H1 (cell line): ENCODE data around the gene THRB. TPM values are rescaled to one million over a fixed set of nuclear protein-coding genes. Genes with fewer than 3 reads are reported as not detected.

ENCODE experiments used
- CTCF ChIA-PET: fragments of 300-600 bp; sonication (Branson Sonifier 250); formaldehyde crosslinking; loops from one replicate; lab custom pipeline; 2021; ENCODE audit not compliant: partially characterized antibody; lab: Charles Lee
- POLR2A ChIA-PET: fragments of 300-600 bp; sonication (Branson Sonifier 250); formaldehyde crosslinking; loops from one replicate; lab custom pipeline; 2021; ENCODE audit warnings: inconsistent platforms; ENCODE audit not compliant: partially characterized antibody; lab: Charles Lee
- DNase-seq, 2 experiments: peaks; one replicate each; pipeline versions ENCODE4 v3.0.0 to v3.0.0-alpha.2; 2010 to 2022; ENCODE audit warnings: low spot score in 2 of 2, low read depth in 1 of 2, mixed read lengths in 1 of 2
- FAIRE-seq: peaks from 2 replicates; lab custom pipeline; 2011; peaks lifted over from hg19 to GRCh38; lab: Jason Lieb, UNC
- H2AFZ ChIP-seq: 2 replicates; pipeline ENCODE4 v1.8.1; 2012; ENCODE audit warnings: low read length, inconsistent platforms
- H2AK5ac ChIP-seq: 2 replicates; pipeline ENCODE4 v1.6.1; 2013; ENCODE audit warnings: low read depth, low read length
- H2BK120ac ChIP-seq: replicated peaks from 2 replicates; pipeline ENCODE3; 2013; ENCODE audit warnings: low read depth, low read length, inconsistent platforms
- H2BK12ac ChIP-seq: 2 replicates; pipeline ENCODE4 v1.6.1; 2013; ENCODE audit warnings: low read depth, low read length
- H2BK15ac ChIP-seq: 2 replicates; pipeline ENCODE4 v1.6.1; 2013; ENCODE audit warnings: low read length
- H2BK20ac ChIP-seq: 2 replicates; pipeline ENCODE4 v1.6.1; 2013; ENCODE audit warnings: low read length
- H2BK5ac ChIP-seq: 2 replicates; pipeline ENCODE4 v1.6.1; 2013; ENCODE audit warnings: low read depth, low read length
- H3K14ac ChIP-seq: 2 replicates; pipeline ENCODE4 v1.6.1; 2013; ENCODE audit warnings: inconsistent platforms; ENCODE audit not compliant: insufficient read length
- H3K18ac ChIP-seq: 2 replicates; pipeline ENCODE4 v1.6.1; 2013; ENCODE audit warnings: low read length; ENCODE audit errors: extremely low read depth
- H3K23ac ChIP-seq: 2 replicates; pipeline ENCODE4 v1.6.1; 2013; ENCODE audit warnings: inconsistent platforms; ENCODE audit not compliant: insufficient read length
- H3K23me2 ChIP-seq: 2 replicates; pipeline ENCODE4 v1.6.1; 2013; ENCODE audit warnings: low read depth, low read length
- H3K27ac ChIP-seq: 2 replicates; pipeline ENCODE4 v1.6.1; 2011; ENCODE audit warnings: low read depth, low read length, inconsistent platforms
- H3K27me3 ChIP-seq, 4 experiments: replicated peaks in 1 of 4; 1 replicate in 1 of 4; 2 replicates in 3 of 4; pipeline versions ENCODE4 v1.6.1 to v1.8.1; 2011 to 2013; ENCODE audit warnings: low read length in 3 of 4, mild to moderate bottlenecking in 3 of 4, inconsistent platforms in 2 of 4, mixed read lengths in 2 of 4, moderate library complexity in 1 of 4; ENCODE audit not compliant: control insufficient read depth in 3 of 4, insufficient read depth in 3 of 4; ENCODE audit errors: extremely low read depth in 1 of 4
- H3K36me3 ChIP-seq, 4 experiments: 2 replicates each; pipeline versions ENCODE4 v1.6.1 to v1.8.1; 2011 to 2013; ENCODE audit warnings: mild to moderate bottlenecking in 4 of 4, low read length in 3 of 4, moderate library complexity in 2 of 4, control low read depth in 1 of 4, inconsistent platforms in 1 of 4; ENCODE audit not compliant: insufficient read depth in 4 of 4, control insufficient read depth in 2 of 4
- H3K4ac ChIP-seq: replicated peaks from 2 replicates; pipeline ENCODE3; 2013; ENCODE audit warnings: low read length, low read depth, mixed read lengths, inconsistent platforms; ENCODE audit not compliant: insufficient read length
- H3K4me1 ChIP-seq, 4 experiments: replicated peaks in 1 of 4; 1 replicate in 1 of 4; 2 replicates in 3 of 4; pipeline versions ENCODE4 v1.6.1 to v1.8.1; 2011 to 2013; ENCODE audit warnings: low read length in 3 of 4, inconsistent platforms in 2 of 4, mixed read lengths in 1 of 4; ENCODE audit not compliant: insufficient read depth in 4 of 4, control insufficient read depth in 3 of 4
- H3K4me2 ChIP-seq, 2 experiments: 2 replicates each; pipeline versions ENCODE4 v1.6.1 to v1.8.1; 2011 to 2013; ENCODE audit warnings: low read depth in 2 of 2, low read length in 2 of 2, control low read depth in 1 of 2, inconsistent platforms in 1 of 2, mild to moderate bottlenecking in 1 of 2; ENCODE audit not compliant: insufficient read depth in 1 of 2
- H3K4me3 ChIP-seq, 4 experiments: fragments of 200-600, 300-600 bp in 1 of 4; sonication (generic), shearing (Covaris generic), sonication (Bioruptor Twin) in 1 of 4; 2 replicates each; pipeline versions ENCODE4 v1.5.1 to v1.8.1; 2011 to 2016; ENCODE audit warnings: low read length in 4 of 4, low read depth in 3 of 4, control low read depth in 2 of 4, inconsistent platforms in 2 of 4, mild to moderate bottlenecking in 2 of 4, mixed read lengths in 1 of 4, moderate library complexity in 1 of 4; ENCODE audit not compliant: insufficient read depth in 2 of 4; ENCODE audit errors: extremely low read depth in 1 of 4
- H3K56ac ChIP-seq: replicated peaks from 2 replicates; pipeline ENCODE3; 2013; ENCODE audit warnings: low read depth, mild to moderate bottlenecking, mixed read lengths, low read length, inconsistent platforms; ENCODE audit not compliant: insufficient read length
- H3K79me1 ChIP-seq: 2 replicates; pipeline ENCODE4 v1.6.1; 2013; ENCODE audit warnings: low read depth, low read length, control low read depth
- H3K79me2 ChIP-seq, 2 experiments: 2 replicates each; pipeline versions ENCODE4 v1.6.1 to v1.8.1; 2012 to 2013; ENCODE audit warnings: low read length in 2 of 2, mild to moderate bottlenecking in 2 of 2, inconsistent platforms in 1 of 2; ENCODE audit not compliant: insufficient read depth in 2 of 2, control insufficient read depth in 1 of 2
- H3K9ac ChIP-seq, 4 experiments: replicated peaks in 1 of 4; 1 replicate in 1 of 4; 2 replicates in 3 of 4; pipeline versions ENCODE4 v1.6.1 to v1.8.1; 2011 to 2013; ENCODE audit warnings: low read depth in 3 of 4, low read length in 3 of 4, control low read depth in 2 of 4, mild to moderate bottlenecking in 2 of 4, moderate library complexity in 2 of 4, inconsistent platforms in 1 of 4; ENCODE audit errors: extremely low read depth in 1 of 4
- H3K9me3 ChIP-seq, 2 experiments: 2 replicates each; pipeline versions ENCODE4 v1.6.1 to v1.8.1; 2012 to 2013; ENCODE audit warnings: mild to moderate bottlenecking in 2 of 2, moderate library complexity in 2 of 2, control low read depth in 1 of 2, inconsistent platforms in 1 of 2, low read depth in 1 of 2, low read length in 1 of 2, mixed read lengths in 1 of 2; ENCODE audit not compliant: insufficient read depth in 2 of 2
- H4K20me1 ChIP-seq, 2 experiments: replicated peaks in 1 of 2; 2 replicates each; pipeline versions ENCODE3 to v1.8.1; 2011 to 2013; ENCODE audit warnings: inconsistent platforms in 2 of 2, low read length in 2 of 2, mild to moderate bottlenecking in 1 of 2; ENCODE audit not compliant: insufficient read depth in 2 of 2, control insufficient read depth in 1 of 2
- H4K5ac ChIP-seq: 2 replicates; pipeline ENCODE4 v1.6.1; 2013; ENCODE audit warnings: low read length, low read depth, mixed read lengths, inconsistent platforms; ENCODE audit not compliant: insufficient read length
- H4K8ac ChIP-seq: 2 replicates; pipeline ENCODE4 v1.8.0; 2013; ENCODE audit warnings: mild to moderate bottlenecking, moderate library complexity, low read length, inconsistent platforms; ENCODE audit not compliant: insufficient read depth; ENCODE audit errors: extremely low read depth
- H4K91ac ChIP-seq: replicated peaks from 2 replicates; pipeline ENCODE3; 2013; ENCODE audit warnings: low read length, mixed read lengths, inconsistent platforms; ENCODE audit not compliant: insufficient read length
- CBX8 ChIP-seq: fragments of 300-800, 300-1000 bp; sonication (generic); IDR thresholded peaks from 2 replicates; pipeline ENCODE4 v1.7.1; 2016; ENCODE audit warnings: low read depth, low read length, borderline replicate concordance
- CREB1 ChIP-seq: IDR thresholded peaks from 2 replicates; pipeline ENCODE4 v1.6.1; 2012; ENCODE audit warnings: inconsistent platforms
- KDM4A ChIP-seq: IDR thresholded peaks from one replicate; pipeline ENCODE4 v1.7.1; 2012; ENCODE audit warnings: low read depth, mild to moderate bottlenecking, moderate library complexity, low read length, inconsistent platforms; ENCODE audit not compliant: severe bottlenecking
- POLR2AphosphoS5 ChIP-seq: IDR thresholded peaks from 2 replicates; pipeline ENCODE4 v1.6.1; 2011; ENCODE audit warnings: low read depth, low read length
- RAD21 ChIP-seq, 2 experiments: IDR thresholded peaks in 1 of 2; conservative IDR thresholded peaks in 1 of 2; 2 replicates each; pipeline ENCODE4 v1.6.1; 2011; ENCODE audit warnings: low read depth in 2 of 2, low read length in 2 of 2, improper control_type of control experiment in 1 of 2, inconsistent platforms in 1 of 2, mild to moderate bottlenecking in 1 of 2, moderate library complexity in 1 of 2
- SAP30 ChIP-seq: fragments of 300-600 bp; sonication (generic); IDR thresholded peaks from 2 replicates; pipeline ENCODE4 v1.7.1; 2012; ENCODE audit warnings: low read length, moderate library complexity, mild to moderate bottlenecking, inconsistent platforms; ENCODE audit not compliant: insufficient read depth, insufficient replicate concordance
- SP1 ChIP-seq: IDR thresholded peaks from 2 replicates; pipeline ENCODE4 v1.6.1; 2011; ENCODE audit warnings: low read depth, low read length
- TEAD4 ChIP-seq: IDR thresholded peaks from 2 replicates; pipeline ENCODE4 v1.6.1; 2012; ENCODE audit warnings: low read depth, low read length, inconsistent platforms, mixed read lengths
- ZNF274 ChIP-seq: IDR thresholded peaks from 2 replicates; pipeline ENCODE4 v1.7.0; 2012; ENCODE audit warnings: low read length, borderline replicate concordance; ENCODE audit errors: extremely low read depth
- WGBS, 2 experiments: shearing (Covaris generic) in 1 of 2; methylation state at CpG; one replicate each; pipeline versions ENCODE4 v1.1.6 to v1.1.7; 2013 to 2015; ENCODE audit warnings: low lambda C conversion rate in 2 of 2, mixed read lengths in 2 of 2, inconsistent platforms in 1 of 2, low coverage in 1 of 2, missing lambda C conversion rate in 1 of 2; ENCODE audit not compliant: insufficient replicate concordance in 2 of 2, insufficient coverage in 1 of 2, insufficient read length in 1 of 2; ENCODE audit errors: extremely low coverage in 1 of 2, missing lambda C conversion rate in 1 of 2; 5-methylcytosine and 5-hydroxymethylcytosine counted together
- polyA plus RNA-seq, 7 experiments: library from polyadenylated mRNA; depleted of rRNA in 3 of 7; stranded (reverse) in 5 of 7; unstranded in 2 of 7; fragments of >200 nt in 5 of 7; fragments of 200-250 nt in 2 of 7; gene quantifications; 1 replicate in 5 of 7; 2 replicates in 1 of 7; 4 replicates in 1 of 7; pipeline versions ENCODE4 v1.2.1 to v1.2.3, GENCODE V29; 2011 to 2013; ENCODE audit warnings: missing spikeins in 2 of 7, mixed read lengths in 2 of 7
- total RNA-seq: library from RNA; stranded (reverse); fragmentation: NEBNext Ultra II Directional; extraction: Animal tissue kit (Norgen Biotek cat#: 25700); gene quantifications from 2 replicates; pipeline ENCODE4 v1.2.1, GENCODE V29; 2021
- TF ChIP-seq, protein P1 (sequence below): IDR thresholded peaks from 2 replicates; pipeline ENCODE4 v1.6.1; 2011; ENCODE audit warnings: low read length, improper control_type of control experiment
- TF ChIP-seq, protein P2 (sequence below): IDR thresholded peaks from 2 replicates; pipeline ENCODE4 v1.6.1; 2012; ENCODE audit warnings: low read length, inconsistent platforms

The THRB gene
- total and polyA plus RNA-seq, 2 of the 8 experiments (the other 6 are each of a cell fraction or from before 2014, with no cell fraction given): 0.98 to 3.9 TPM

DNA sequence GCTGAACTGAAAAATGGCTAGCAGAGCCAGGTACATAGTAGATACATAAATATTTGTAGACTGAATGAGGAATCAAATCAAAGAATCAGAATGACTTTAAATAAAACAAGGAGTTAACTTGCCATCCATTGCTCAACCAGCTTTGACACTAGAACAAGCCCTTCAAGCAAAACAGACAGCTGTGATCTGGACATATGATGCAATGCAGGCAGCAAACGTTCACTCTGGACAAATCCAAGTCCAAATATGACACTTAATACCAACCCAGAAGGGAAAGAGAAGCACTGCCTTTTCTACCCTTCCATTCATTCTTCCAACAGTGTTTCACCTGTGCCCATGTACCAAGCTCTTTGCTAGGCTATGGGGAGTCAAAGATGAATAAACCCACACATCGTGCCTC is 4.5 kb downstream of the THRB start:
- no peak overlapping the region for H3K4me2 ChIP-seq
- H4K91ac ChIP-seq: no peak overlapping the region
- H3K79me2 ChIP-seq: peaks cover 0 to 6% of the 10 kb centered on the region in 2 experiments; a peak in 1 of 4 replicates
- no peak overlapping the region for H3K27ac ChIP-seq
- peaks cover 0 to 9% (median 3%) of the 10 kb centered on the region in 4 experiments; a peak in 4 of 7 replicates for H3K27me3 ChIP-seq
- no peak overlapping the region for H2AFZ ChIP-seq
- no peak overlapping the region for H2BK5ac ChIP-seq
- no peak for DNase-seq
- H2AK5ac ChIP-seq: no peak overlapping the region
- H3K9ac ChIP-seq: no peak overlapping the region
- H2BK12ac ChIP-seq: no peak overlapping the region
- no peak overlapping the region for H2BK20ac ChIP-seq
- H3K9me3 ChIP-seq: no peaks in the 10 kb centered on the region
- H4K20me1 ChIP-seq: no peaks in the 10 kb centered on the region
- 86% methylated on average over 2 of the region's 2 CpGs; no CpG with 5 or more reads in 1 of the 2 experiments for WGBS, 2 experiments
- peaks cover 8% of the 10 kb centered on the region; the same call in 1 of the 2 replicates for H3K23me2 ChIP-seq
- no peak for FAIRE-seq
- POLR2A ChIA-PET: no interaction called here
- no peak overlapping the region for H3K56ac ChIP-seq
- H3K4me3 ChIP-seq: no peak overlapping the region
- no peak overlapping the region for H4K5ac ChIP-seq
- H2BK15ac ChIP-seq: no peak overlapping the region
- H3K79me1 ChIP-seq: no peaks in the 10 kb centered on the region; the same call in 1 of the 2 replicates
- no peak overlapping the region for H3K18ac ChIP-seq
- no peaks in the 10 kb centered on the region for H3K36me3 ChIP-seq
- no peak overlapping the region for H4K8ac ChIP-seq
- H3K23ac ChIP-seq: no peak overlapping the region
- H2BK120ac ChIP-seq: no peak overlapping the region
- peaks cover 0 to 13% (median 0%) of the 10 kb centered on the region in 4 experiments; a peak in 2 of 7 replicates for H3K4me1 ChIP-seq
- no peak overlapping the region for H3K14ac ChIP-seq
- H3K4ac ChIP-seq: no peak overlapping the region
- CTCF ChIA-PET: interaction anchor here (0.6 to 2.0 kb wide), 3 partner anchors 11 to 92 kb away, joined by 3 to 14 read pairs (median 4); no protein-coding TSS in a partner anchor
- TF ChIP-seq POLR2AphosphoS5: no peak
- no peak for TF ChIP-seq SP1
- TF ChIP-seq, protein P1, sequence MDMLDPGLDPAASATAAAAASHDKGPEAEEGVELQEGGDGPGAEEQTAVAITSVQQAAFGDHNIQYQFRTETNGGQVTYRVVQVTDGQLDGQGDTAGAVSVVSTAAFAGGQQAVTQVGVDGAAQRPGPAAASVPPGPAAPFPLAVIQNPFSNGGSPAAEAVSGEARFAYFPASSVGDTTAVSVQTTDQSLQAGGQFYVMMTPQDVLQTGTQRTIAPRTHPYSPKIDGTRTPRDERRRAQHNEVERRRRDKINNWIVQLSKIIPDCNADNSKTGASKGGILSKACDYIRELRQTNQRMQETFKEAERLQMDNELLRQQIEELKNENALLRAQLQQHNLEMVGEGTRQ: no peak
- TF ChIP-seq, protein P2, sequence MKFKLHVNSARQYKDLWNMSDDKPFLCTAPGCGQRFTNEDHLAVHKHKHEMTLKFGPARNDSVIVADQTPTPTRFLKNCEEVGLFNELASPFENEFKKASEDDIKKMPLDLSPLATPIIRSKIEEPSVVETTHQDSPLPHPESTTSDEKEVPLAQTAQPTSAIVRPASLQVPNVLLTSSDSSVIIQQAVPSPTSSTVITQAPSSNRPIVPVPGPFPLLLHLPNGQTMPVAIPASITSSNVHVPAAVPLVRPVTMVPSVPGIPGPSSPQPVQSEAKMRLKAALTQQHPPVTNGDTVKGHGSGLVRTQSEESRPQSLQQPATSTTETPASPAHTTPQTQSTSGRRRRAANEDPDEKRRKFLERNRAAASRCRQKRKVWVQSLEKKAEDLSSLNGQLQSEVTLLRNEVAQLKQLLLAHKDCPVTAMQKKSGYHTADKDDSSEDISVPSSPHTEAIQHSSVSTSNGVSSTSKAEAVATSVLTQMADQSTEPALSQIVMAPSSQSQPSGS: no peak
- no peak for TF ChIP-seq CBX8
- no peak for TF ChIP-seq SAP30
- TF ChIP-seq TEAD4: no peak
- TF ChIP-seq CREB1: no peak
- TF ChIP-seq ZNF274: no peak
- TF ChIP-seq KDM4A: no peak
- TF ChIP-seq RAD21 (IDR thresholded peaks at IDR 0.05 in 1 of 2, conservative IDR thresholded peaks at IDR 0.05 in 1 of 2; ENCODE audit: low read depth in 2 of 2, low read length in 2 of 2): no peak
